NCI-H2196 (cell line): ENCODE results near the gene SLC9A1.
A peak's percentile ranks its signal among the peaks of the same experiment; 100 is the strongest.

ENCODE experiments used
- DNase-seq: peaks from one replicate; lab custom pipeline; 2025; ENCODE audit not compliant: unreplicated experiment; lab: John Stamatoyannopoulos, UW

The SLC9A1 gene

GRCh38 chr1:27152004-27152828 is 2.7 kb downstream of the SLC9A1 start:
- no peak for DNase-seq

DNA sequence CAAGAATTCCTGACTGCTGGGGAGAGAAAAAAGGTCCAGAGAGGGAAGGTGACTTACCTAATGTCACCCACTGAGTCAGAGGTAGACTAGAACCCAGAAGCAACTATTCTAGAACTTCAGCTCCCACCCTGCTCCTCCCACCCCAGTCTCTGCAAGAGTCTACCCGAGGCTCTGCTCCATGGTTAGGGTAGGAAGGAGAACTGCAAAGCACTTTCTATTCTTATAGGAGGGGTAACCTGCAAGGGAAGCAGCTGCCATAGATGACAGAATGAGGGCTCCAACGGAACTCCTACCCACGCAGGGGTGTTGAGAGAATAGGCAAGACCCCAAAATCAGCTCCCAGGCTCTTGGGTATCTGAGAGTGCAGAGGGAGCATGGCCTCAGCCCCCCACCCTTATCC is 4.3 kb downstream of the SLC9A1 start:
- DNase-seq = no peak

GRCh38 chr1:27150183-27150582 is 4.7 kb downstream of the SLC9A1 start:
- no peak for DNase-seq

GRCh38 chr1:27149762-27150113 is 5.2 kb downstream of the SLC9A1 start:
- DNase-seq = no peak

DNA sequence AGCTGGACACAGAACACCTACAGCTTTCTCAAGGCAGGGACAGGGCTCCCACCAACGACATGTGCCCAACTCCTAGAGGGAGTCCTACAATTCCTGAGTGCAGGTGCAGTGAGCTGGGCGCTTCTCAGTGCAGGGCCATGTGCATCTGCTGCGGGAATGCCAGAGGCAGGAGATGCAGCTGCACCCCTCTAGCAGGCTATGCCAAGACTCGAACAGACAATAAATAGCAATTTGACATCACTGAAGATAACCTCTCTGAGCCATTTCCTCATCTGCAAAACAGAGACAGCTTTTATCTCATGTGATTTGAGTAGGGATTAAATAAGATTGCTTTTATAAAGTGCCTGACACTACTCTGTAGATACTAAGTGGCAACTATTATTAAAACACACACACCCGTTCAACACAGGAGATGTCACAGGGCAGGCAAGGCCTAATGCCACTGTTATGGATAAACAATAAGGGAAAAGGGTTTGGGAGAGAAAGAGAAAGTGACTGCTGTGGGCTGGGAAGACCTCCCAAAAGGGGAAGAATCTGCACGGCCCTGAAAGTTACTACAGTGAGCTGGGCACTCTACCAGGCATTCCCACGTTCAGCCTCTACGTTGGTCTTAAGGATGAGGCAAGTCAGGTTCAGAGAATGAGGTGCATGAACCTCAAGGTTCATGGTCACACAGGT is 5.7 kb downstream of the SLC9A1 start:
- DNase-seq = no peak

- DNase-seq = no peak
These were observed 6.3 kb downstream of the SLC9A1 start for GRCh38 chr1:27148591-27148990.

GRCh38 chr1:27147842-27148518 is 6.9 kb downstream of the SLC9A1 start:
- no peak for DNase-seq

DNA sequence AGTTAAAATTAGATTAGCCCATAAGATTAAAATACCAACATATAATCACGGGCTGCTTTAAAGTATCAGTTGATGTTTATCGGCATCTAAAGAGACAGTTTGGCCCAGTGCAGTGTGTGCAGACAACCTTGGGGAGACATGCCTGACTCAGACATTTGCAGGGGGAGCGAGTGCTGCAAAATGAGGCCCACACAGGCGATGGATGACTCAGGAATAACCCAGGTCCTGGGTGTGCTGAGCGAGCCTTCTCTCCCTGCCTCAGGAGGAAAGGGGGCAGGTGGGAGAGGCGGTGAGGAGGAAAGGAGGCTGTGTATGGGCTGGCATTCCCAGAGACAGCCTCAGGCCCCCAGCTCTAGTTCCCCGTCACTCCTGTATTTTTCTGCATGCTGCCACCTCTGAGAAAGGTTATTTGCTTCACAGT is 9.0 kb downstream of the SLC9A1 start:
- no peak for DNase-seq

DNA sequence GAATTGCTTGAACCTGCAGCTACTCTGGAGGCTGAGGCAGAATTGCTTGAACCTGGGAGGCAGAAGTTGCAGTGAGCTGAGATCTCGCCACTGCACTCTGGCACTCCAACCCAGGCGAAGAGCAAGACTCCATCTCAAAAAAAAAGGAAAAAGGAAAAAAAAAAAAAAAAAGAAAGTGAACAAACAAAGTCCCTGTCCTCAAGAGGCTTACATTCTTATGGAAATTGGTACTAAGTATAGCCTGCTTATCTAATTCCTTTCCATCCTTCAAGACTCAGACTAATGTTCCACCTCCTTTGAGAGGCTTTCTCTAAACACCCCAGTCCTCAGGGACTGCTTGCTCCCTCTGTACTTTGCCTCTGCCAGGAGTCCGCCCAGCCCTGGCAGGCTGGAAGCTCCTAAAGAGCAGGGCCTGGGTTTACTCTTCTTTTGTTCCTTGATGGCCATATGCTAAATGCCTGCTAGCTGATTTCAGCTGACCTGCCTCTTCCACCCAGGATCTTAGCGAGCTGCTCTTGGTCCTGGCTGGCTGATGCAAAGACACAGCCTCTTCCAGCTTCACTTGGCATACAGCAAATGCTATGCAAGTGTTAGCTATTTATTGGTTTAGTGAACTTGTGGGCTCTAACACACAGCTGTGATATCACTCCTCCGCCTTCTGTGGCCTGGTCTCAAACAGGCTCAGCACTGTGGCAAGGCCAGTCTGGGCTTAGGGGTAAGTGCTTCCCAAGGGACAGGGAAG is 9.8 kb downstream of the SLC9A1 start:
- no peak for DNase-seq

DNA sequence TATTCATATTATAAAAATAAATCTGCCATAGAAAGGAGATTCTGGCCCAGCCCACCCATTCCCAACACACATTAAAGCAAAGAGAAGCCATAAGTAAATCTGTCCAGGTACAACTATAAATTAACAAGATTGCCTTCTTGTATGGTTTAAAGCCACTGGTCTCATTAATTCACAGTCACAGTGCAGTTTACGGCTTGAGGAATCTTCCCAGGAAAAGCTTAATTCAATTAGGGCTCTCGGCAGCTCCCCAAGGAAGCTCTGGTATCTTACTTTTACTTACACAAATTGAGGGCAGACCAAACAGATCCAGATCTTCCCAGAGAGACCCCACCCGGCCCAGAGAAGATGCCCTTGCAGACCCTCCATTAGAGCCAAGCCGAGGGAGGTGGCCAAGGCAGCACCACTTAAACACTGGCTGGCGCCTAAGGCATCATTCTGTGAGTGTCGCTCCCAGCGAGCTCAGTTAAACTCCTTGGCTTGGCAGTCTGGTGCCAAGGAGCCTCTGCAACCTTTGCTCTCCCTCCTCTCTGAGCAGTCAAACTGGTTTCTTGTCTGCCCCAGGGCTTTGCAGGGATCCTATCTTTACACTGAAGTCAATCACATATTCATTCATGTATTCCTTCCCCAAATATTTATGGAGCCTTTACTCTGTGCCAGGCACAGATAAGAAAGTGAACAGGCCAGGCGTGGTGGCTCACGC is 10.7 kb downstream of the SLC9A1 start:
- DNase-seq = no peak

GRCh38 chr1:27143401-27143800 is 11.5 kb downstream of the SLC9A1 start:
- DNase-seq = no peak

DNA sequence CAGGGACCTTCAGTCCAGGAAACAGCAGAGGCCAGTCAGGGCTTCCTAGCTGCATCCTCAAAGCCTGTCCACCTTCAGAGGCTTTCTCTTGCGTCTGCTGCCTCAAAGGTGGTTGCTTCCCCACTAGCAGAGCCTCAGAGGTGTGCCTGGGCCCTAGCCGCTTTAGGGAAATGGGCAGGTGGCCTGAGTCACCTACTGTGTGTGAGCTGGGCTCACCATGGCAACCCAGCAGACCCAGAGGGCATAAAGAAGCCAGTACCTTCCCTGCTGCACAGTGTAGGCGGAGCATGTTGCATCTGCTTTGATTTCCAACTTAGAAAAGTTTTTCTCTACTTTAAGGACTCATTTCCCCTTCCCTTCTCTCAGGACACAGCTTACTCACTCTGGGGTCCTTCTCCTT is 12.5 kb downstream of the SLC9A1 start:
- no peak for DNase-seq

GRCh38 chr1:27141266-27142003 is 13.5 kb downstream of the SLC9A1 start:
- peak; percentile 78 for DNase-seq

- DNase-seq = no peak
These were observed 14.9 kb downstream of the SLC9A1 start for GRCh38 chr1:27139980-27140379.

DNA sequence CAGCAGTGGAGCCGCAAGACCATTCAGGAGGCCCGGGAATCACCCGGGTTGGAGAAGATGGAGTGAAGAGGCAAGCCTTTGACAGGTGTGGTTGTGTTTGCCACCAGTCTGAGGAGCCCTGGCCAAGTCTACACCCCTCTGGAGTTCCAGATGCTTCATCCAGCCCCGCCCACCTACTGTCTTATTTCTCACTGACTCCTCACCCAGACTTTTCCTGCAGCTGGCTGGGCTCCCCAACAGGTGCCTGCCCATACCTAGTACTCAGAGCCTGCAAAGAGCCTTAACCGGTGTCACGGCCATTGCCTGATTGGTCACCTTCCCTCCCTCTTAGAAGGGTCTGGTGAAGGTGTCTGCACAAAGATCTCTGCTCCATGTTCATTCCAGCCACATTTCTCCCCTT is 16.0 kb downstream of the SLC9A1 start:
- no peak for DNase-seq

- DNase-seq = no peak
These were observed 16.6 kb downstream of the SLC9A1 start for GRCh38 chr1:27138368-27138767.

GRCh38 chr1:27137544-27138075 is 17.3 kb downstream of the SLC9A1 start:
- no peak for DNase-seq

GRCh38 chr1:27136998-27137542 is 17.9 kb downstream of the SLC9A1 start:
- DNase-seq = no peak

DNA sequence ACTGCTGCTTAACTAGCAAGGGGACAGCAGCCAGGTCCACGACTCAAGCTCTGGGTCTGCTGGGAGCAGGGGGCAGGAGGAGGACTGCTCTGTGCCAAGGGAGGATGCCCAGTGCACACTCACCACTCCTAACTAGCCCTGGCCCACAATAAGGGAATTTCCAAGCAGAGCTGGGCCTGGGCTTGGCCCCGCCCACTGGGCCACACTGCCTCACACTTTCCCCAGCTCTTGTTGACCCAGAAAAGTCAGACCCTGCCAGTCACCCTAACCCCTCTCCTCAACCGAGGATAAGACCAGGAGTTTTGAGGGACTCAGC is 18.7 kb downstream of the SLC9A1 start:
- DNase-seq = no peak
